ENCODE data around the gene PPP4R3C. TPM values are rescaled to one million over a fixed set of nuclear protein-coding genes. Genes with fewer than 3 reads are reported as not detected.
"Not testable (repeated sequence)": the region's sequence is repeated elsewhere in the genome, so short reads cannot be mapped to it uniquely, and the experiment has no call there.

Gene PPP4R3C
- total RNA-seq, 1 donor from 2014 or later, result not detected

DNA sequence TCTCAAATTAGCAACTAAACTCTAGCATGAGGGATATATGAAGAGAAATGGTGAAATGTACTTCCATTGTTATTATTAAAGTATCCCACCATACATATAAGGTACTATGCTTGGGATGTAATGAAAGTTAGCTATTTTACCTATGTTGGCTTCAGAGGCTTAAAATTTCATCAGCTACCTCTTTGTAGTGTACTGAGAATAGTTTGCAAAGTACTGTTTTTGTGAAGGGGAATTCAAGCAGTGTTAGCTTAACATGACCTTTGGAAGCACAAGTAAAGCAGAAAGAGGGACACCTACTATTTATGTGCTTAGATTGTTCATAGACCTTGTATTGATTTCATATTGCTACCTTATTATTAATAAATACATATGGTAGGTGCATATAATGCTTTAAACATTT is 11.8 kb downstream of the PPP4R3C start:
- H3K36me3 Mint-ChIP-seq (ENCODE audit: unreplicated experiment), result no peaks in the 10 kb centered on the region
- no peak for DNase-seq (ENCODE audit: extremely low spot score, unreplicated experiment)
- H3K27me3 Mint-ChIP-seq (ENCODE audit: unreplicated experiment), result no peaks in the 10 kb centered on the region
- TF ChIP-seq, protein P1, sequence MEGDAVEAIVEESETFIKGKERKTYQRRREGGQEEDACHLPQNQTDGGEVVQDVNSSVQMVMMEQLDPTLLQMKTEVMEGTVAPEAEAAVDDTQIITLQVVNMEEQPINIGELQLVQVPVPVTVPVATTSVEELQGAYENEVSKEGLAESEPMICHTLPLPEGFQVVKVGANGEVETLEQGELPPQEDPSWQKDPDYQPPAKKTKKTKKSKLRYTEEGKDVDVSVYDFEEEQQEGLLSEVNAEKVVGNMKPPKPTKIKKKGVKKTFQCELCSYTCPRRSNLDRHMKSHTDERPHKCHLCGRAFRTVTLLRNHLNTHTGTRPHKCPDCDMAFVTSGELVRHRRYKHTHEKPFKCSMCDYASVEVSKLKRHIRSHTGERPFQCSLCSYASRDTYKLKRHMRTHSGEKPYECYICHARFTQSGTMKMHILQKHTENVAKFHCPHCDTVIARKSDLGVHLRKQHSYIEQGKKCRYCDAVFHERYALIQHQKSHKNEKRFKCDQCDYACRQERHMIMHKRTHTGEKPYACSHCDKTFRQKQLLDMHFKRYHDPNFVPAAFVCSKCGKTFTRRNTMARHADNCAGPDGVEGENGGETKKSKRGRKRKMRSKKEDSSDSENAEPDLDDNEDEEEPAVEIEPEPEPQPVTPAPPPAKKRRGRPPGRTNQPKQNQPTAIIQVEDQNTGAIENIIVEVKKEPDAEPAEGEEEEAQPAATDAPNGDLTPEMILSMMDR (IDR thresholded peaks at IDR 0.05), result no peak
- peaks cover 16% of the 10 kb centered on the region for H3K9me3 Mint-ChIP-seq (ENCODE audit: unreplicated experiment)
- H3K4me1 Mint-ChIP-seq (ENCODE audit: unreplicated experiment), result no peaks in the 10 kb centered on the region
- H3K4me3 Mint-ChIP-seq (ENCODE audit: unreplicated experiment), result no peak overlapping the region
- no peak overlapping the region for H3K27ac Mint-ChIP-seq (ENCODE audit: unreplicated experiment)

DNA sequence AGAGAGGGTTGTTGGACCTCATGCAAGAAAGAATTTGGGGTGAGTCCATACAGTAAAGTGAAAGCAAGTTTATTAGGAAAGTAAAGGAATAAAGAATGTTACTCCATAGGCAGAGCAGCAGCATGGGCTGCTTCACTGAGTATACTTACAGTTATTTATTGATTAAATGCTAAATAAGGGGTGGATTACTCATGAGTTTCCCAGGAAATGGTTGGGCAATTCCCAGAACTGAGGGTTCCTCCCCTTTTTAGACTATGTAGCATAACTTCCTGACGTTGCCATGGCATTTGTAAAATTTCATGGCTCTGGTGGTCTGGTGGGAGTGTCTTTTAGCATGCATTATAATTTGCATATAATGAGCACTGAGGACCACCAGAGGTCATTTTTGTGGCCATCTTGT is 16.7 kb downstream of the PPP4R3C start:
- Mint-ChIP-seq H3K4me1 (ENCODE audit: unreplicated experiment) (no peaks in the 10 kb centered on the region), H3K4me3 (ENCODE audit: unreplicated experiment) (no peak overlapping the region), H3K27ac (ENCODE audit: unreplicated experiment) (no peak overlapping the region), H3K36me3 (ENCODE audit: unreplicated experiment) (no peaks in the 10 kb centered on the region), H3K9me3 (ENCODE audit: unreplicated experiment) (peaks cover 13% of the 10 kb centered on the region), H3K27me3 (ENCODE audit: unreplicated experiment) (no peaks in the 10 kb centered on the region)
- TF ChIP-seq, protein P1 (IDR thresholded peaks at IDR 0.05), result no peak
- DNase-seq (ENCODE audit: extremely low spot score, unreplicated experiment), result no peak

- DNase-seq (ENCODE audit: extremely low spot score, unreplicated experiment), result no peak
- H3K4me1 Mint-ChIP-seq (ENCODE audit: unreplicated experiment), result no peaks in the 10 kb centered on the region
- H3K9me3 Mint-ChIP-seq (ENCODE audit: unreplicated experiment), result peaks cover 8% of the 10 kb centered on the region
- H3K27ac Mint-ChIP-seq (ENCODE audit: unreplicated experiment), result no peak overlapping the region
- no peaks in the 10 kb centered on the region for H3K36me3 Mint-ChIP-seq (ENCODE audit: unreplicated experiment)
- no peak overlapping the region for H3K4me3 Mint-ChIP-seq (ENCODE audit: unreplicated experiment)
- H3K27me3 Mint-ChIP-seq (ENCODE audit: unreplicated experiment), result no peaks in the 10 kb centered on the region
- TF ChIP-seq, protein P1 (IDR thresholded peaks at IDR 0.05), result no peak
Observed at GRCh38 chrX:27445438-27445837, 17.7 kb downstream of the PPP4R3C start.

- no peak for DNase-seq (ENCODE audit: extremely low spot score, unreplicated experiment)
- Mint-ChIP-seq H3K36me3 (ENCODE audit: unreplicated experiment) (no peaks in the 10 kb centered on the region), H3K27ac (ENCODE audit: unreplicated experiment) (no peak overlapping the region), H3K4me1 (ENCODE audit: unreplicated experiment) (no peaks in the 10 kb centered on the region), H3K27me3 (ENCODE audit: unreplicated experiment) (no peaks in the 10 kb centered on the region), H3K9me3 (ENCODE audit: unreplicated experiment) (peaks cover 8% of the 10 kb centered on the region), H3K4me3 (ENCODE audit: unreplicated experiment) (no peak overlapping the region)
- TF ChIP-seq, protein P1 (IDR thresholded peaks at IDR 0.05), result no peak
Observed at GRCh38 chrX:27444093-27444908, 18.8 kb downstream of the PPP4R3C start.

DNA sequence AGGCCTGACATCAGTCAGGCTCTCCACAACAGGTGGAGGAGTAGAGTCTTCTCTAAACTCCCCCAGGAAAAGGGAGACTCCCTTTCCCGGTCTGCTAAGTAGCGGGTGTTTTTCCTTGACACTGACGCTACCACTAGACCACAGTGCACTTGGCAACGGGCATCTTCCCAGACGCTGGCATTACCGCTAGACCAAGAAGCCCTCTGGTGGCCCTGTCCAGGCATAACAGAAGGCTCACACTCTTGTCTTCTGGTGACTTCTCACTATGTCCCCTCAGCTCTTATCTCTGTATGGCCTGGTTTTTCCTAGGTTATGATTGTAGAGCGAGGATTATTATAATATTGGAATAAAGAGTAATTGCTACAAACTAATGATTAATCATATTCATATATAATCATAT is 20.7 kb downstream of the PPP4R3C start:
- not testable (repeated sequence) for H3K4me1 Mint-ChIP-seq (ENCODE audit: unreplicated experiment); H3K4me3 Mint-ChIP-seq (ENCODE audit: unreplicated experiment); DNase-seq (ENCODE audit: extremely low spot score, unreplicated experiment); H3K27ac Mint-ChIP-seq (ENCODE audit: unreplicated experiment); H3K27me3 Mint-ChIP-seq (ENCODE audit: unreplicated experiment); H3K36me3 Mint-ChIP-seq (ENCODE audit: unreplicated experiment); H3K9me3 Mint-ChIP-seq (ENCODE audit: unreplicated experiment)

Data from osteocyte (in vitro differentiated cells).